PC-3 (cell line): ENCODE data around the gene LRRC8E. TPM values are rescaled to one million over a fixed set of nuclear protein-coding genes. Genes with fewer than 3 reads are reported as not detected.
A peak's percentile ranks its signal among the peaks of the same experiment; 100 is the strongest.

Experiments used
- ATAC-seq: fragments of 200-7000 bp; cut with Tn5 transposase; 2 replicates; pipeline ENCODE4 v1.9.1; 2020; ENCODE audit warnings: mild to moderate bottlenecking, moderate library complexity
- BruUV-seq: library from RNA; stranded (reverse); fragments of 400-500 nt; replicated peaks from 2 replicates; lab custom pipeline; 2021; lab: Mats Ljungman, UMichigan
- CTCF ChIA-PET: fragments of 300-600 bp; sonication (Branson Sonifier 250); formaldehyde crosslinking; loops from one replicate; lab custom pipeline; 2022; ENCODE audit warnings: antibody characterized with exemption; lab: Charles Lee
- POLR2A ChIA-PET: fragments of 300-600 bp; sonication (Branson Sonifier 250); formaldehyde crosslinking; loops from one replicate; lab custom pipeline; 2022; ENCODE audit warnings: antibody characterized with exemption; ENCODE audit not compliant: unreplicated experiment; lab: Charles Lee
- DNase-seq: peaks from one replicate; pipeline ENCODE4 v3.0.0-alpha.2; 2015
- H2AFZ ChIP-seq: fragments of 300-600 bp; sonication (generic); 2 replicates; pipeline ENCODE4 v1.6.0; 2016; ENCODE audit warnings: antibody characterized with exemption, low read length
- H3F3A ChIP-seq: fragments of 300-600 bp; sonication (generic); one replicate; pipeline ENCODE4 v1.6.0; 2017; ENCODE audit warnings: antibody characterized with exemption, low read length, control low read depth, mild to moderate bottlenecking; ENCODE audit not compliant: unreplicated experiment
- H3K27ac ChIP-seq: fragments of 300-600 bp; sonication (generic); 2 replicates; pipeline ENCODE4 v1.5.1; 2016; ENCODE audit warnings: mild to moderate bottlenecking, low read length
- H3K27me3 ChIP-seq: fragments of 300-600 bp; sonication (generic); 2 replicates; pipeline ENCODE4 v1.6.1; 2016; ENCODE audit warnings: low read length, mixed read lengths
- H3K36me3 ChIP-seq: fragments of 300-600 bp; sonication (generic); 2 replicates; pipeline ENCODE4 v1.6.1; 2016; ENCODE audit warnings: low read depth, mixed run types, low read length, mixed read lengths
- H3K4me1 ChIP-seq: fragments of 300-600 bp; sonication (generic); 2 replicates; pipeline ENCODE4 v1.5.1; 2016; ENCODE audit warnings: low read length; ENCODE audit not compliant: insufficient read depth
- H3K4me2 ChIP-seq: fragments of 300-600 bp; sonication (generic); 2 replicates; pipeline ENCODE4 v1.6.0; 2016; ENCODE audit warnings: low read length
- H3K4me3 ChIP-seq: fragments of 300-600 bp; sonication (generic); 2 replicates; pipeline ENCODE4 v1.5.1; 2016; ENCODE audit warnings: mild to moderate bottlenecking, low read length, mixed read lengths
- H3K79me2 ChIP-seq: fragments of 300-600 bp; sonication (generic); 2 replicates; pipeline ENCODE4 v1.6.1; 2017; ENCODE audit warnings: low read length, mixed read lengths
- H3K9ac ChIP-seq: fragments of 300-600 bp; sonication (generic); 2 replicates; pipeline ENCODE4 v1.6.0; 2016; ENCODE audit warnings: mild to moderate bottlenecking, low read length
- H3K9me2 ChIP-seq: fragments of 300-600 bp; sonication (generic); replicated peaks from 2 replicates; pipeline ENCODE4 v1.6.1; 2016; ENCODE audit warnings: mixed run types, low read length, mixed read lengths
- H3K9me3 ChIP-seq: fragments of 300-600 bp; sonication (generic); 2 replicates; pipeline ENCODE4 v1.6.1; 2016; ENCODE audit warnings: low read length, mixed read lengths
- H4K20me1 ChIP-seq: fragments of 300-600 bp; sonication (generic); 2 replicates; pipeline ENCODE4 v1.6.1; 2016; ENCODE audit warnings: low read length, mixed read lengths
- CTCF ChIP-seq: fragments of 300-600 bp; sonication (generic); conservative IDR thresholded peaks from 2 replicates; pipeline ENCODE4 v1.5.1; 2017; ENCODE audit warnings: antibody characterized with exemption, low read depth, mild to moderate bottlenecking, low read length
- EZH2 ChIP-seq: fragments of 300-600 bp; sonication (generic); IDR thresholded peaks from one replicate; pipeline ENCODE4 v1.6.1; 2017; ENCODE audit warnings: antibody characterized with exemption, mild to moderate bottlenecking, low read length; ENCODE audit not compliant: unreplicated experiment
- EZH2phosphoT487 ChIP-seq: fragments of 300-600 bp; sonication (generic); IDR thresholded peaks from 2 replicates; pipeline ENCODE4 v1.6.1; 2018; ENCODE audit warnings: mild to moderate bottlenecking, antibody characterized with exemption, low read length, borderline replicate concordance
- intact Hi-C: fragments of 100-400 bp; cut with micrococcal nuclease; formaldehyde crosslinking; loops from 2 replicates; pipeline ENCODE4 v1.9.0; 2023
- total RNA-seq: library from RNA; depleted of rRNA; stranded (reverse); fragments of >200 nt; gene quantifications from 2 replicates; pipeline ENCODE4 v1.2.3, GENCODE V29; 2014

The LRRC8E gene
- total RNA-seq, 1 experiment from 2014 or later = 30.8 TPM

- BruUV-seq = no TSS peak
- no peak for TF ChIP-seq EZH2phosphoT487
- TF ChIP-seq CTCF = no peak
- no peak for TF ChIP-seq EZH2
- DNase-seq (peak; percentile 33), ATAC-seq (peak; percentile 10; the same call in 1 of the 2 replicates)
- no peak overlapping the region for H3K27ac ChIP-seq
- no peaks in the 10 kb centered on the region for H3K9me3 ChIP-seq
- H3K9me2 ChIP-seq = no peaks in the 10 kb centered on the region
- intact Hi-C loops = loop anchor here (5.0 kb wide), 1 partner anchor 77 kb away; the partner anchor contains the start of gene CTXN1
- no peak overlapping the region for H3K4me2 ChIP-seq
- no peaks in the 10 kb centered on the region for H3K27me3 ChIP-seq
- peaks cover 4% of the 10 kb centered on the region for H3K4me1 ChIP-seq
- no peaks in the 10 kb centered on the region for H3K36me3 ChIP-seq
- H3K9ac ChIP-seq = no peak overlapping the region
- ChIA-PET POLR2A (no interaction called here), CTCF (no interaction called here)
- no peaks in the 10 kb centered on the region for H3F3A ChIP-seq
- H3K4me3 ChIP-seq = no peak overlapping the region
- H4K20me1 ChIP-seq = no peaks in the 10 kb centered on the region
- no peak overlapping the region for H2AFZ ChIP-seq
- no peaks in the 10 kb centered on the region for H3K79me2 ChIP-seq
These were observed 38.1 kb upstream of the LRRC8E start for GRCh38 chr19:7850000-7850813.

DNA sequence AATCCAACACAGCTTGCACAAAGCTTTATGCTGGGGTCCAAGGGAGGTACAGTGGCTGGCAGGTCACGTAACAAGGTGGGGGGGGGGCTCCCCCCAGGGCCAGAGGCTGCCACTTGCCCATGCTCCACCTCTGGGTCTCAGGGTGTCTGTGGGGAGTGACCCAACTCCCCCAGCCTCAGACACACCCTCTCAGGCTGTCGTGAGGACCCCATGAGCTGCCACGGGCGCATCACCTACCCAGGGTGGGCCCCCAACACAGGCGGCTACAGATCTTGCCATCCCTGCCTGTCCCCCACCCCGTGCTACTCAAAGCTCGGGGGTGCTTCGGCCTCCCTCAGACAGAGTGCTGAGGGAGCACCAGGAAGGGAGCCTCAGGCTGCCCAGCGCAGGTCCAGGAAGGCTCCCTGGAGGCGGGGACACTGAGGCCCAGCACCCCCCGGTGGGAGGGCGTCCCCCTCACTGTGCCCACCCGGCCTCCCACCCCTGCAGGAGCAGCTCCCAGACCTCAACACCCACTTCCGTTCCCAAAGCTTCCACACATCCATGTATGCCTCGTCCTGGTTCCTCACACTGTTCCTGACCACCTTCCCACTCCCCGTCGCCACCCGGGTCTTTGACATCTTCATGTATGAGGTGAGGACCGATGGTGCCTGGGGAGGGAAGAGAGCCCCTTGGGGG is 37.2 kb upstream of the LRRC8E start:
- Histone ChIP-seq H3K9ac (no peak overlapping the region), H3F3A (no peaks in the 10 kb centered on the region), H3K79me2 (no peaks in the 10 kb centered on the region), H3K27ac (no peak overlapping the region), H3K9me3 (no peaks in the 10 kb centered on the region), H2AFZ (no peak overlapping the region), H3K4me1 (peaks cover 4% of the 10 kb centered on the region), H3K4me3 (no peak overlapping the region), H3K36me3 (no peaks in the 10 kb centered on the region), H3K27me3 (no peaks in the 10 kb centered on the region), H3K9me2 (no peaks in the 10 kb centered on the region), H4K20me1 (no peaks in the 10 kb centered on the region), H3K4me2 (no peak overlapping the region)
- DNase-seq (no peak), ATAC-seq (no peak)
- BruUV-seq = no TSS peak
- ChIA-PET CTCF (no interaction called here), POLR2A (no interaction called here)
- intact Hi-C loops = loop anchor here (5.0 kb wide), 1 partner anchor 76 kb away; the partner anchor contains the start of gene CTXN1
- TF ChIP-seq EZH2phosphoT487 (no peak), EZH2 (no peak), CTCF (no peak)
